ENCODE measurements around the gene ZBTB42.
"Not testable (repeated sequence)": the region's sequence is repeated elsewhere in the genome, so short reads cannot be mapped to it uniquely, and the experiment has no call there.

Gene ZBTB42

GRCh38 chr14:104806625-104807465 is 5.9 kb downstream of the ZBTB42 start:
- DNase-seq (ENCODE audit: low read depth, low spot score) = no peak

DNA sequence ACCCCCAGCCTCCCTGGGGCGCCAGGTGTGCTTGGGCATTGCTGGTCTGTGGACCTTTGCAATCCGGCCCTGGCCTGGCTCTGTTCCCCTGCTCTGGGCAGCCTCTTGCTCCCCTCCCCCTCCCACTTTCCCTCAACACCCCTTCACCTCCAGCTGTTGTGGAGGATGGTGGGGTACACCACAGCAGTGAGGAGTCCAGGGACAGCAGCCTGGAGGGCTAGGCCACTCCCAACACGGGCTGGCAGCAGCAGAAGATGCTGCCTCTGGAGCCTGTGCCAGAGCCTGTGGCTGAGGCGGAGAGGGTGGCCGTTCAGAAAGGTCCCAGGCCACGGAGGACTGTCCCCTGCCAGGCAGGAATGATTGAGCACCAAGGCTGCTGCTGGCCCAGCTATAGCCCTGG is 7.6 kb downstream of the ZBTB42 start:
- DNase-seq (ENCODE audit: low read depth, low spot score) = no peak

DNA sequence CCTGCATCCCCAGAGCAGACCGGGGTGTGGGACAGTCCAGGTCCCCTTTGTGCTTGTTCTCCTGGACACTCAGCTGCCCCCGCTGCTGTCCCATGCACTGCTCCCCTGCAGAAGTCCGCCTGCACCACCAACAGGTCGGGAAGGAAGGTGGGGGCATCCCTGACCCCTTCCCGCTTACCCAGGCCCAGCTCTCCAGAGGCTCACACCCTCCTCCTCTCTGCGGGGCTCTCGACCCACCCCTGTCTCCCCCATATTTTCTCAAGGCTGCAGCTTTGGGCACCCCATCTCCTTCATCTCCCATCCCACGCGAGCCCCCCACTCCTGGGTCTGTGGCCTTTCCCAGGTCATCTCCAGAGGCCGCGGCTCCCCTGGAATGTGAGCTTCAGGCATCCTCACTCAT is 9.4 kb downstream of the ZBTB42 start:
- no peak for DNase-seq (ENCODE audit: low read depth, low spot score)

DNA sequence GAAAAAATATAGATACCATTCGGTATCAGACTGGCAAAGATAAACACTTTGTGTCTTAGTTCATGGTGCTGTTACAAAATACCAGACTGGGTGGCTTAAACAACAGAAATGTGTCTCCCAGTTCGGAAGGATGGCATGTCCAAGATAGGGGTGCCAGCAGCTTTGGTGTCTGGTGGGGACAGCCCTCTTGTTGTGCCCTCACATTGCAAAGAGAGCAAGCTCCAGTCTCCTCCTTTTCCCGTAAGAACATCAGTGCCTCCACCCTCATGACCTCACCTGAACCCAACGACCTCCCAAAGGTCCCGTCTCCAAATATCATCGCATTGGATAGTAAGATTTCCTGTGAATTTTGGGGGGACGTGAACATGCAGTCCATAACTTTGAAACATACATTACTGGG is 12.4 kb downstream of the ZBTB42 start:
- no peak for DNase-seq (ENCODE audit: low read depth, low spot score)

- DNase-seq (ENCODE audit: low read depth, low spot score) = not testable (repeated sequence)
Observed at GRCh38 chr14:104814701-104815100, 13.8 kb downstream of the ZBTB42 start.

- no peak for DNase-seq (ENCODE audit: low read depth, low spot score)
Observed at GRCh38 chr14:104816616-104816884, 15.6 kb downstream of the ZBTB42 start.

DNA sequence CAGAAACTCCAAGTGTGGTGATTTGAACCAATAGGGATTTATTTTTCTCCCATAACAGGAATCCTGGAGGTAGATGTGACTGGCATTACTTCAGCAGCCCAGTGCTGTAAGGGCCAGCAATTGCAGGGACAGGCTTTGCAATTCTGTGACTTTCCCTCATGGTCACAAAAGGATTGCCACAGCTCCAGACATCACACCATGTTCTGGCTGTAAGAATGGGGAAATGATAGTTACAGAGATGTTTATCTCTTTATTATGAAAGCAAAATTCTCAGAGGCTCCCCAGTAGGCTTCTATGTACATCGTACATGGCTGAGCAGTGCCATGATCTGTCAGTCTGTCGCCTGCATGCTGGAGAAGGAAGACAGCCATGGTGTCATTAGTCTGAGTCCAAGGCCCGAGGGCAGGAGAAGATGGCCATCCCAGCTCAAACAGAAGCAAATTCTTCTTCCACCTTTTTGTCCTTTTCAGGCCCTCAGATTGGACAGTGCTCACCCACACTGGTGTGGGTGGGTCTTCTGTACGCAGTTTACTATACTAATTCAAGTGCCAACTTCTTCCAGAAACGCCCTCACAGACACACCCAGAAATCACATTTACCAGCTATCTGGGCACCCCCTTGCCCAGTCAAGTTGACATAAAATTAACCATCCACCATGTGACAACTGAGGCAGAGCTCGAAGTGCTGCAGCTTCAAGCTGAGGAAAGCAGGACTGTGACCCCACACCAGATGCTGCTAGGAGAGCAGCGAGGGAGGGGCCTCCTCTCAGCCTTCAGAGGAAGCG is 17.2 kb downstream of the ZBTB42 start:
- DNase-seq (ENCODE audit: low read depth, low spot score) = no peak

DNA sequence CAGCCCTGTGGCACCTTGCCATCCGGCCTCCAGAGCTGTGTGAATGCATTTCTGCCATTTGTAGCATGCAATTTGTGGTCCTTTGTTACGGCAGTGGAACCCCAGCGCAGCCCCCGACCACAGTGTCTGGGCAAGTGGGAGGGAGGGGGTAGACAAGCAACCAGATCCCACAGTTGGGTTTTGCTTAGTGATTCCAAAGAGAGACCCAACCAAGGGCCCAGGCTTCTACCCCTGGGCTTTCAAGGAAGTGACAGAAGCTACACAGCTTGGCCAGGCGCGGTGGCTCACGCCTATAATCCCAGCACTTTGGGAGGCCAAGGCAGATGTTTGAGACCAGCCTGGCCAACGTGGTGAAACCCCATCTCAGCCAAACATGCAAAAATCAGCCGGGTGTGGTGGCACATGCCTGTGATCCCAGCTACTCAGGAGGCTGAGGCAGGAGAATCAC is 17.8 kb downstream of the ZBTB42 start:
- DNase-seq (ENCODE audit: low read depth, low spot score) = no peak

- no peak for DNase-seq (ENCODE audit: low read depth, low spot score)
Observed at GRCh38 chr14:104819361-104819781, 18.5 kb downstream of the ZBTB42 start.

DNA sequence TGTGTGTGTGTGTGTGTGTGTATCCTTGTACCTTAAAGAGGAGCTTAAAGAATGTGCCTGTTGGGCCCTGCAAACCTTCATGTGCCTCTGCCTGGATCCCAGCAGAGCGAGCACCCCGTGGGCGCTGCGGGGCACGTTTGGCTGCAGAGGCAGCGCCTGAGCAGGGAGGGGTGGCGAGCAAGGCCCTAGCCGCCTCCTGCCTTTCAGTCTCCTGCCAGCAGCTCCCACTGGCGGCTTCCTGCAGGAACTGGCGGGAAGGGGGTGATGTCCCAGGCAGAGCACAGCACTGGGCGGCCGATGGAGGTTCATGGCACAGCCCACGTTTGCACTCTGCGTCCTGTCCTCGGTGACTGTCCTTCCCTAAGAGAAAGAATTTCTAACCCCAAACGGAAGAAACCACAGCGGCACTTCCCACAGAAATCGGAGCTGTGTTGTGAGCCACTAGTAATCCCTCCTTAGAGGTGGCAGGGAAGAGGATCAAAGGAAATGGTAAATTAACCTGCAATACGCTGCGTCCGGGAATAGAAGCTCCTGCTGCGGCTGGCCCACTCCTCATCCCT is 19.8 kb downstream of the ZBTB42 start:
- peak; percentile 87 for DNase-seq (ENCODE audit: low read depth, low spot score)

DNA sequence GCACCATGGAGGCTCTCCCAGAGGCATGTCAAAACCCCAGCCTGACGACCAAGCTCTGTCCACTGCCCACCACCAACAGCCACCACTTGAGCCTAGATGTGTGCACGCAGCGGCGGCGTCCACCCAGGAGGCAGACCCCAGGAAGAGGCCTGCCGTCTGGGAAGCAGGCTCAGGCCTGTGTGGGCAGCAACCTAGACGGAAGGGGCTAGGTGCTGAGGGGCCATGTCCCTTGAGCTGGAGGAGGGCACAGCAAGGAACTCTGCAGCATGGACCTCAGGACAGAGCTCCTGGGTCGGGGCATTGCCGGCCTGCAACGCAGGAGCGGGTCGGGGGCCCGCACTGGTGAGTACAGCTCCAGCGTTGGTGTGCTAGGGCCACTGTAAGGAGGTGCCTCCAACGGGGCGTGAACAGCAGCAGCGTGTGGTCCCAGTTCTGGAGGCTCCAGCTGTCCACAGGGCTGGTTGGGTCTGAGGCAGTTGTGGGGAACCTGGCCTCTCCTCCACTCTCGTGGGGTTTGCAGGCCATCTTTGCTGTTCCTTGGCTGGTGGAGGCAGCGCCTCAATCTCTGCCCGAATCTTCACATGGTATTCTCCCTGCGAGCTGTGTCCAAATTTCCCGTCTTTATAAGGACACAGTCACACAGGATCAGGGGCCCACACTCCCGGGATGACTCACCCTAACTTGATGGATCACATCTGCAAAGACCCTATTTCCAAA is 20.5 kb downstream of the ZBTB42 start:
- DNase-seq (ENCODE audit: low read depth, low spot score) = no peak

- DNase-seq (ENCODE audit: low read depth, low spot score) = no peak
Observed at GRCh38 chr14:104821971-104822608, 21.2 kb downstream of the ZBTB42 start.

DNA sequence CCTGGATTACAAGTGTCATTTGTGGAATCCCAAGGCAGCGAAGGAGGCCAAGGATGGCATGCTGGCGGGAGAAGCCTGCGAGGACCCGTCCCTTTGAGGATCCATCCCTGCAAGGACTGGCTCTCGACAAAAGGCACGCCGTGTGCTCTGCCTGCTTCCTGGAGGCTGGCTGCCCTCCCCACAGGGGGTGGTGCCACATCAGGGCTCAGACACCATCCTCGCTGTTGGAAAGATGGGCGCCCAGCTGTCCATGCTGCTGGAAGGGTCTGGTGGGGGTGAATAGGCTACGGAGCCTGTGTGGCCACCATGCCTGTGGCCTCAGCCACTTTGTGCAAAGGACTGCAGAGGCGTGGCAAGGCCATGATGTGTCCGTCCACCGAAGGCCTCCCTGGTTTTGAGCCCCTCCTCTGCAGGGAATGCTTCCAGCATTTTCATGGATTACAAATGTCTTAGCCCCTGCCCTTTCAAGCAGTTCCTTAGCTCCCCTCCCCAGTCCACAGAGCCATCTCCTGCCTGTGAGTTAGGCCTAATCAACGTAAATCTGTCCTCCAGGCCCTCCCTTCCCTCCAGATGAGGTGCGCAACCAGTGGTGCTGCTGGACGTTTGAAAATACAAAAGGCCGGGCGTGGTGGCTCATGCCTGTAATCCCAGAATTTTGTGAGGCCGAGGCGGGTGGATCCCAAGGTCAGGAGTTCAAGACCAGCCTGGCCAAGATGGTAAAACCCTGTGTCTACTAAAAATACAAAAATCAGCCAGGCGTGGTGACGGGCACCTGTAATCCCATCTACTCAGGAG is 22.1 kb downstream of the ZBTB42 start:
- no peak for DNase-seq (ENCODE audit: low read depth, low spot score)

DNA sequence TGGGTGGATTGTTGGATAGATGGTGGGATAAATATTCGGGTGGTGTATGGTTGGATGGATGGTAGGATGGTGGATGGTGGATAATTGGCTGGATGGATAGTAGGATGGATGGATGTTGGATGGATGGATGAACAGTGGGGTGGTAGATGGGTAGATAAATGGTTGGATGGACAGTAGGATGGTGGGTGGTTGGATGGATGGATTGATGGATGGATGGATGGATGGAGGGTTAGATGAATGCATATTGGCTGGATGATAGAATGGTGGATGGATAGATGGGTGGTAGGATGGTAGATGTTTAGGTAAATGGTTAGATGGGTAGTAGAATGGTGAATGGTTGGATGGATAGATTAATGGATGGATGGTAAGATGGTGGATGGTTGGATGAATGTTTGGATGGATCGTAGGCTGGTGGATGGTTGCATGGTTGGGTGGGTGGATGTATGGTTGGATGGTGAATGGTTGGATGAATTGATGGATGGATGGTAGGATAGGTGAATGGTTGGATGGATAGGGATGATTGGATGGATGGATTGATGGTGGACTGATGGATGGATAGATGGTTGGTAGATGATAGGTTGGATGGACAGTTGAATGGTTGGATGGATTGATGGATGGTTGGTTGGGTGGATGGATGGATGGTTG is 23.6 kb downstream of the ZBTB42 start:
- no peak for DNase-seq (ENCODE audit: low read depth, low spot score)

GRCh38 chr14:104826189-104826860 is 25.4 kb downstream of the ZBTB42 start:
- DNase-seq (ENCODE audit: low read depth, low spot score) = peak; percentile 70

GRCh38 chr14:104826861-104827176 is 25.9 kb downstream of the ZBTB42 start:
- DNase-seq (ENCODE audit: low read depth, low spot score) = no peak

- DNase-seq (ENCODE audit: low read depth, low spot score) = peak; percentile 90
Observed at GRCh38 chr14:104827177-104828055, 26.5 kb downstream of the ZBTB42 start.

DNA sequence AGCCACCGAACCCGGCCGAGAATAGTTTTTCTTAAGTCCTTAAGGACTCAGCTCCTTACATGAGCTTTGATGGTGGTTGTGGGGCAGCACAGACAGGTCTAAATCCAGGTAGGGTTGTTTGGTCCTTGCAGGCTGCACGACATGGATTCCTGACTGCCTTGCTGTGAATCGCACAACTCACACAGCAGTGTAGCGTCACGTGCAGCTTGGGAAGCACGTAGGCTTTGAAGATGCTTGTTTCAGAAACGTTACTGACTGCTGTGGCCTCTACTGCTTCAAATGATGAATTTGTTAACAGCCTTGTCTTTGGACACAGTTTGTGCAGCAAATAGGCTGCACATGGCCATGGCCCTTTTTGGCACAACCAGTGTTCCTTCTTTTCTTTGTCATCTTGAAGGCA is 29.9 kb downstream of the ZBTB42 start:
- no peak for DNase-seq (ENCODE audit: low read depth, low spot score)

All from ELF-1 (cell line).